Measurements from ENCODE around the gene PIM1.
A peak's percentile ranks its signal among the peaks of the same experiment; 100 is the strongest.

The PIM1 gene

GRCh38 chr6:37208793-37209192, 38.8 kb downstream of the PIM1 start:
- Histone ChIP-seq H3K36me3 (replicated peaks in 1 of 2; ENCODE audit: control insufficient read depth in 2 of 2, insufficient read depth in 2 of 2, low read length in 2 of 2) (no peaks in the 10 kb centered on the region), H3K4ac (ENCODE audit: low read length) (no peak overlapping the region), H3K9me3 (replicated peaks in 1 of 2; ENCODE audit: control insufficient read depth in 2 of 2, insufficient read depth in 1 of 2, low read depth in 1 of 2, low read length in 2 of 2) (no peaks in the 10 kb centered on the region), H3K18ac (ENCODE audit: low read length) (no peak overlapping the region), H2BK120ac (ENCODE audit: low read depth, low read length) (no peak overlapping the region), H2AK5ac (ENCODE audit: low read depth, low read length) (no peak overlapping the region), H4K91ac (ENCODE audit: low read depth, low read length, poor library complexity) (no peak overlapping the region), H4K8ac (ENCODE audit: low read depth, low read length) (no peak overlapping the region), H3K27me3 (ENCODE audit: control insufficient read depth in 3 of 3, insufficient read depth in 3 of 3, low read depth in 1 of 3, low read length in 3 of 3) (peaks cover 0 to 2% (median 0%) of the 10 kb centered on the region in 3 experiments), H3K4me1 (ENCODE audit: control insufficient read depth in 2 of 2, insufficient read depth in 1 of 2, low read depth in 1 of 2, low read length in 2 of 2) (peaks cover 2 to 5% of the 10 kb centered on the region in 2 donors), H3K79me1 (ENCODE audit: low read depth, low read length) (no peaks in the 10 kb centered on the region), H3K23ac (ENCODE audit: low read depth, low read length, poor library complexity) (no peak overlapping the region), H3K9ac (ENCODE audit: low read depth, low read length, poor library complexity) (no peak overlapping the region), H3K27ac (replicated peaks; ENCODE audit: low read length) (no peak overlapping the region), H3K4me2 (ENCODE audit: insufficient read depth, low read length, poor library complexity, severe bottlenecking) (no peak overlapping the region), H3K4me3 (ENCODE audit: low read length in 2 of 2) (no peak overlapping the region), H2BK12ac (ENCODE audit: low read length) (no peak overlapping the region), H2AFZ (ENCODE audit: low read length) (no peak overlapping the region), H3K14ac (ENCODE audit: low read length) (no peak overlapping the region), H2BK5ac (ENCODE audit: low read length) (no peak overlapping the region), H2BK15ac (ENCODE audit: low read length) (no peak overlapping the region)
- no peak for DNase-seq (ENCODE audit: low spot score)
- no CpG with 5 or more reads among the region's 7 CpGs for WGBS, 2 donors (ENCODE audit: extremely low coverage in 2 of 2, insufficient read length in 2 of 2, insufficient replicate concordance in 1 of 2)

- Histone ChIP-seq H2BK12ac (ENCODE audit: low read length) (no peak overlapping the region), H4K8ac (ENCODE audit: low read depth, low read length) (no peak overlapping the region), H3K18ac (ENCODE audit: low read length) (no peak overlapping the region), H3K9me3 (replicated peaks in 1 of 2; ENCODE audit: control insufficient read depth in 2 of 2, insufficient read depth in 1 of 2, low read depth in 1 of 2, low read length in 2 of 2) (no peaks in the 10 kb centered on the region), H3K4me2 (ENCODE audit: insufficient read depth, low read length, poor library complexity, severe bottlenecking) (no peak overlapping the region), H3K14ac (ENCODE audit: low read length) (no peak overlapping the region), H3K23ac (ENCODE audit: low read depth, low read length, poor library complexity) (no peak overlapping the region), H2BK5ac (ENCODE audit: low read length) (no peak overlapping the region), H3K4ac (ENCODE audit: low read length) (no peak overlapping the region), H2BK120ac (ENCODE audit: low read depth, low read length) (no peak overlapping the region), H3K79me1 (ENCODE audit: low read depth, low read length) (no peaks in the 10 kb centered on the region), H3K4me1 (ENCODE audit: control insufficient read depth in 2 of 2, insufficient read depth in 1 of 2, low read depth in 1 of 2, low read length in 2 of 2) (peaks cover 2 to 5% of the 10 kb centered on the region in 2 donors), H4K91ac (ENCODE audit: low read depth, low read length, poor library complexity) (no peak overlapping the region), H3K36me3 (replicated peaks in 1 of 2; ENCODE audit: control insufficient read depth in 2 of 2, insufficient read depth in 2 of 2, low read length in 2 of 2) (no peaks in the 10 kb centered on the region), H3K27me3 (ENCODE audit: control insufficient read depth in 3 of 3, insufficient read depth in 3 of 3, low read depth in 1 of 3, low read length in 3 of 3) (no peaks in the 10 kb centered on the region), H2AK5ac (ENCODE audit: low read depth, low read length) (no peak overlapping the region), H3K27ac (replicated peaks; ENCODE audit: low read length) (no peak overlapping the region), H2BK15ac (ENCODE audit: low read length) (no peak overlapping the region), H3K4me3 (ENCODE audit: low read length in 2 of 2) (no peak overlapping the region), H2AFZ (ENCODE audit: low read length) (no peak overlapping the region), H3K9ac (ENCODE audit: low read depth, low read length, poor library complexity) (no peak overlapping the region)
- WGBS, 2 donors (ENCODE audit: extremely low coverage in 2 of 2, insufficient read length in 2 of 2, insufficient replicate concordance in 1 of 2), result no CpG with 5 or more reads among the region's 12 CpGs
- no peak for DNase-seq (ENCODE audit: low spot score)
These were observed 39.7 kb downstream of the PIM1 start for GRCh38 chr6:37209461-37210205.

GRCh38 chr6:37210313-37210968, 40.5 kb downstream of the PIM1 start:
- Histone ChIP-seq H3K79me1 (ENCODE audit: low read depth, low read length) (no peaks in the 10 kb centered on the region), H3K36me3 (replicated peaks in 1 of 2; ENCODE audit: control insufficient read depth in 2 of 2, insufficient read depth in 2 of 2, low read length in 2 of 2) (no peaks in the 10 kb centered on the region), H2BK12ac (ENCODE audit: low read length) (no peak overlapping the region), H2BK15ac (ENCODE audit: low read length) (no peak overlapping the region), H3K9me3 (replicated peaks in 1 of 2; ENCODE audit: control insufficient read depth in 2 of 2, insufficient read depth in 1 of 2, low read depth in 1 of 2, low read length in 2 of 2) (no peaks in the 10 kb centered on the region), H3K4me3 (ENCODE audit: low read length in 2 of 2) (no peak overlapping the region), H4K91ac (ENCODE audit: low read depth, low read length, poor library complexity) (no peak overlapping the region), H3K27ac (replicated peaks; ENCODE audit: low read length) (no peak overlapping the region), H3K4me1 (ENCODE audit: control insufficient read depth in 2 of 2, insufficient read depth in 1 of 2, low read depth in 1 of 2, low read length in 2 of 2) (peaks cover 0 to 1% of the 10 kb centered on the region in 2 donors), H3K18ac (ENCODE audit: low read length) (no peak overlapping the region), H3K4me2 (ENCODE audit: insufficient read depth, low read length, poor library complexity, severe bottlenecking) (no peak overlapping the region), H2AK5ac (ENCODE audit: low read depth, low read length) (no peak overlapping the region), H4K8ac (ENCODE audit: low read depth, low read length) (no peak overlapping the region), H2BK120ac (ENCODE audit: low read depth, low read length) (no peak overlapping the region), H3K14ac (ENCODE audit: low read length) (no peak overlapping the region), H2BK5ac (ENCODE audit: low read length) (no peak overlapping the region), H3K9ac (ENCODE audit: low read depth, low read length, poor library complexity) (no peak overlapping the region), H3K23ac (ENCODE audit: low read depth, low read length, poor library complexity) (no peak overlapping the region), H3K4ac (ENCODE audit: low read length) (no peak overlapping the region), H3K27me3 (ENCODE audit: control insufficient read depth in 3 of 3, insufficient read depth in 3 of 3, low read depth in 1 of 3, low read length in 3 of 3) (no peaks in the 10 kb centered on the region), H2AFZ (ENCODE audit: low read length) (peak overlapping the region; percentile 49)
- peak; percentile 84 for DNase-seq (ENCODE audit: low spot score)
- no CpG with 5 or more reads among the region's 7 CpGs for WGBS, 2 donors (ENCODE audit: extremely low coverage in 2 of 2, insufficient read length in 2 of 2, insufficient replicate concordance in 1 of 2)

- Histone ChIP-seq H4K91ac (ENCODE audit: low read depth, low read length, poor library complexity) (no peak overlapping the region), H3K18ac (ENCODE audit: low read length) (no peak overlapping the region), H3K79me1 (ENCODE audit: low read depth, low read length) (no peaks in the 10 kb centered on the region), H3K27me3 (ENCODE audit: control insufficient read depth in 3 of 3, insufficient read depth in 3 of 3, low read depth in 1 of 3, low read length in 3 of 3) (peaks cover 0 to 3% (median 0%) of the 10 kb centered on the region in 3 experiments), H4K8ac (ENCODE audit: low read depth, low read length) (no peak overlapping the region), H3K4ac (ENCODE audit: low read length) (no peak overlapping the region), H3K14ac (ENCODE audit: low read length) (no peak overlapping the region), H2AFZ (ENCODE audit: low read length) (no peak overlapping the region), H3K9ac (ENCODE audit: low read depth, low read length, poor library complexity) (no peak overlapping the region), H3K9me3 (replicated peaks in 1 of 2; ENCODE audit: control insufficient read depth in 2 of 2, insufficient read depth in 1 of 2, low read depth in 1 of 2, low read length in 2 of 2) (no peaks in the 10 kb centered on the region), H3K4me3 (ENCODE audit: low read length in 2 of 2) (peak overlapping the region in 1 of 2 donors; percentile 36), H3K23ac (ENCODE audit: low read depth, low read length, poor library complexity) (no peak overlapping the region), H2AK5ac (ENCODE audit: low read depth, low read length) (no peak overlapping the region), H2BK5ac (ENCODE audit: low read length) (no peak overlapping the region), H2BK15ac (ENCODE audit: low read length) (no peak overlapping the region), H3K27ac (replicated peaks; ENCODE audit: low read length) (no peak overlapping the region), H2BK12ac (ENCODE audit: low read length) (no peak overlapping the region), H3K36me3 (replicated peaks in 1 of 2; ENCODE audit: control insufficient read depth in 2 of 2, insufficient read depth in 2 of 2, low read length in 2 of 2) (no peaks in the 10 kb centered on the region), H2BK120ac (ENCODE audit: low read depth, low read length) (no peak overlapping the region), H3K4me2 (ENCODE audit: insufficient read depth, low read length, poor library complexity, severe bottlenecking) (no peak overlapping the region), H3K4me1 (ENCODE audit: control insufficient read depth in 2 of 2, insufficient read depth in 1 of 2, low read depth in 1 of 2, low read length in 2 of 2) (peaks cover 0 to 1% of the 10 kb centered on the region in 2 donors)
- no peak for DNase-seq (ENCODE audit: low spot score)
- no CpG with 5 or more reads among the region's 9 CpGs for WGBS, 2 donors (ENCODE audit: extremely low coverage in 2 of 2, insufficient read length in 2 of 2, insufficient replicate concordance in 1 of 2)
These were observed 42.3 kb downstream of the PIM1 start for GRCh38 chr6:37212268-37212667.

Data from neuronal stem cell (in vitro differentiated cells).